T-helper 2 cell treated with Interferon-gamma antibody and Interleukin-4, amounts not matched to agents 5 μg/mL and 100 μg/mL, for 36 hours (primary cell): ENCODE measurements around the gene HDAC11.

Experiments
- DNase-seq: peaks from one replicate; pipeline ENCODE4 v3.0.0; 2021; ENCODE audit warnings: low spot score
- H3K27ac Mint-ChIP-seq: one replicate; pipeline ENCODE4 v1.8.0; 2021; ENCODE audit warnings: mild to moderate bottlenecking, mixed read lengths
- H3K27me3 Mint-ChIP-seq: one replicate; pipeline ENCODE4 v1.8.0; 2021; ENCODE audit warnings: low read depth, mixed read lengths
- H3K36me3 Mint-ChIP-seq: one replicate; pipeline ENCODE4 v1.8.0; 2021; ENCODE audit warnings: low read depth, mixed read lengths
- H3K4me1 Mint-ChIP-seq: one replicate; pipeline ENCODE4 v1.8.0; 2021; ENCODE audit warnings: low read depth, mixed read lengths
- H3K4me3 Mint-ChIP-seq: one replicate; pipeline ENCODE4 v1.8.0; 2022; ENCODE audit warnings: mild to moderate bottlenecking, moderate library complexity, mixed read lengths
- H3K9me3 Mint-ChIP-seq: one replicate; pipeline ENCODE4 v1.8.0; 2021; ENCODE audit warnings: mixed read lengths

HDAC11 gene

DNA sequence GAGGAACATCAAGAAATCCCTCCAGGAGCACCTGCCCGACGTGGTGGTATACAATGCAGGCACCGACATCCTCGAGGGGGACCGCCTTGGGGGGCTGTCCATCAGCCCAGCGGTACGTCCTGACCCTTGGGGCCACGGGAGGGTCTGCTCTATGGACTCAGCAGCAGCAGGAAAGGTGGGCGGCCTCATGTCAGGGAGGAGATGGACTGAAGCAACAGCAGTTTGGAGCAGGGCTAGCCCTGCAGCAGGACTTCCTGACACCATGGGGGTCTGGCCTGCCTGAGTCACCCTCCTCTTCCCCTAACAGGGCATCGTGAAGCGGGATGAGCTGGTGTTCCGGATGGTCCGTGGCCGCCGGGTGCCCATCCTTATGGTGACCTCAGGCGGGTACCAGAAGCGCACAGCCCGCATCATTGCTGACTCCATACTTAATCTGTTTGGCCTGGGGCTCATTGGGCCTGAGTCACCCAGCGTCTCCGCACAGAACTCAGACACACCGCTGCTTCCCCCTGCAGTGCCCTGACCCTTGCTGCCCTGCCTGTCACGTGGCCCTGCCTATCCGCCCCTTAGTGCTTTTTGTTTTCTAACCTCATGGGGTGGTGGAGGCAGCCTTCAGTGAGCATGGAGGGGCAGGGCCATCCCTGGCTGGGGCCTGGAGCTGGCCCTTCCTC, 24.2 kb downstream of the HDAC11 start:
- DNase-seq = no peak
- Mint-ChIP-seq H3K9me3 (no peaks in the 10 kb centered on the region), H3K4me3 (no peak overlapping the region), H3K36me3 (no peaks in the 10 kb centered on the region), H3K4me1 (no peaks in the 10 kb centered on the region), H3K27me3 (no peaks in the 10 kb centered on the region), H3K27ac (no peak overlapping the region)

DNA sequence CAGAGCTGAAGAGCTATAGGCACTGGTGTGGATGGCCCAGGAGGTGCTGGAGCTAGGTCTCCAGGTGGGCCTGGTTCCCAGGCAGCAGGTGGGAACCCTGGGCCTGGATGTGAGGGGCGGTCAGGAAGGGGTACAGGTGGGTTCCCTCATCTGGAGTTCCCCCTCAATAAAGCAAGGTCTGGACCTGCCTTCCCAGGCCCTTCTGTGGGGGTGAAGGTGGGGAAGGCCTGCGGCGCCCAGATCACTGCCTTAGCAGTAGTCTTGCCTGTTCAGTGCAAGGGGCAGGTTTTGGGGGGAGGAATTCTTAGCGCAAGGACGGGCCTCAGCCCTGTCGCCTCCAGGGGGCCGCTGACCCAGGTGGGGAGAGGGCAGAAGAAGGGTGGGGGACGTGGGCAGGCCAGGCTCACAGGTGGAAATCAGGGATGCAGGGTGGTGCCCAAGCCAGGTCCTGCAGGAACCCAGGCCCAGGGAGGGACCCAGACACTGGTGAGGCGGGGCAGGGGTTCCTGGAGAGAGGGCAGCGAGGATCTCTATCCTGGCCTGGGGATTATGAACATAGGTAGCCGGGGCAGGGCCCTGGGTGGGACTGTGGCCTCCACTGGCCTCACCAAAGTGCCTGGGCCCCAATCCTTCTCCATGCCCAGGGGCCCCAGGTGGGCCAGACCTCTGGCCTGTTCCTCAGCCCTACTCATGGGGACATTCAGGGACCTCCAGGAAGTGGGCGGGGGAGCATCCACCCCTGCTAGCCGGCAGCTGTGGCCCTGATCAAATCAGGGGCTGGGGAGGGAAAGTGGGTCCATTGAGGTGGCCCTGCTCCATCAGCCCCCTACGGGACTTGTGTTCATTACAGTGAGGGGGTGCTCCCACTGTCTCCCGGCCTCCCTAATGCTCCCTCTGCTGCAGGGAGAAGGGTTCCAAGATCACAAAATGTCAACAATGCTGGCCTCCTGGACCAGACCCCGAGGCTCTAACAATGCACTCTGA, 25.3 kb downstream of the HDAC11 start:
- no peaks in the 10 kb centered on the region for H3K9me3 Mint-ChIP-seq
- no peak overlapping the region for H3K4me3 Mint-ChIP-seq
- H3K27ac Mint-ChIP-seq = no peak overlapping the region
- H3K36me3 Mint-ChIP-seq = no peaks in the 10 kb centered on the region
- DNase-seq = no peak
- H3K27me3 Mint-ChIP-seq = no peaks in the 10 kb centered on the region
- no peaks in the 10 kb centered on the region for H3K4me1 Mint-ChIP-seq

DNA sequence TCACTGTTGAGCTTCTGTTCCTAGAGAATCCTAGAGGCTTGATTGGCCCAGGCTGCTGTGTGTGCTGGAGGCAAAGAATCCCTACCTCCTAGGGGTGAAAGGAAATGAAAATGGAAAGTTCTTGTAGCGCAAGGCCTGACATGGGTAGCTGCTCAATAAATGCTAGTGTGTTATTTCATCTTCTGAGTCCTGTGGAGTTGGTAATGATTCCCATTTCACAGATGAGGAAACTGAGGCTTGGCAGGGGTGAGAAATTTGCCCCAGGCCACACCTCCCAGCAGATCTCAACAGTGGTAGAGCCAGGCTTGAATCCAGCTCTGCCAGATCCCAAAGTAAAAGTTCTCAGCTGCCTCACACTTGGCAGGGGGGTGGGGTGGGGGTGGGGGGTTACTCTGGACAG, 26.1 kb downstream of the HDAC11 start:
- H3K9me3 Mint-ChIP-seq = no peaks in the 10 kb centered on the region
- no peak for DNase-seq
- no peaks in the 10 kb centered on the region for H3K27me3 Mint-ChIP-seq
- H3K4me3 Mint-ChIP-seq = no peak overlapping the region
- no peaks in the 10 kb centered on the region for H3K4me1 Mint-ChIP-seq
- no peaks in the 10 kb centered on the region for H3K36me3 Mint-ChIP-seq
- no peak overlapping the region for H3K27ac Mint-ChIP-seq

DNA sequence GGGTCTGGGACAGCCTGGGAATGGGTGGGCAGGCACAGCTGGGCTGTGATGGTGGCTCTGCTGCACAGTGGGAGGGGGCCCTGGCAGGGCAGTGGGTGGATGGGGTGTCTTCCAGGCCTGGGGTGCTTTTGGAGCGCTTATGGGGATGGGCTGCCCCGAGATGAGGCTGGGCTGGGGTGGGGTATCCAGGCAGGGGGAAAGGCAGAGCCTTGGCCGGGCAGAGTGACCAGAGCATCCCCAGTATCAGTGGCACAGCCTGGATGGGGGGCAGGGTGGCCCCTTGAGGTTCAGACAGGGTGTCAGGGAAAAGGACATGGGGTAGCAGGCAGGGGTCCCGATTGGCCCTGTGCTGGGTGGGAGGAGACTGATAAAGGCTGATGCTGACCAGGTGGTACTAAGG, 26.6 kb downstream of the HDAC11 start:
- H3K36me3 Mint-ChIP-seq = no peaks in the 10 kb centered on the region
- no peaks in the 10 kb centered on the region for H3K4me1 Mint-ChIP-seq
- DNase-seq = no peak

DNA sequence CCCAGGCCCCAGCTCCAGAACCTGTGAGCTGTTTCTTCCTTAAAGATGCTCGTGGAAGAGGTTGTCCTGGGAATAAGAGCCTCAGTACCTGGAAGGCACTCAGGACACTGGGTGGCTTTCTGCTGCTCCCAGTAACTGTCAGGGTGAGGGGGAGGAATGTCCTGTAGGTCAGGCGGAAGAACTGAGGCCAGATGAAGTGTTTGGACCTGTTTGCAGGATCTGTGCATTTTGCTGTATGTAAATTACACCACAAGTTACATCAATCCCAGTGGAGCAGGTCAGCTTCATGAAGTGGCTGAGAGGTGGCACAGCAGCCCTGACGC, 27.1 kb downstream of the HDAC11 start:
- no peaks in the 10 kb centered on the region for H3K27me3 Mint-ChIP-seq
- no peaks in the 10 kb centered on the region for H3K4me1 Mint-ChIP-seq
- no peak overlapping the region for H3K27ac Mint-ChIP-seq
- no peaks in the 10 kb centered on the region for H3K9me3 Mint-ChIP-seq
- no peak for DNase-seq
- H3K36me3 Mint-ChIP-seq = no peaks in the 10 kb centered on the region
- no peak overlapping the region for H3K4me3 Mint-ChIP-seq

More for the DNA sequence above, 26.6 kb downstream of the HDAC11 start:
- Mint-ChIP-seq H3K27me3 (no peaks in the 10 kb centered on the region), H3K9me3 (no peaks in the 10 kb centered on the region), H3K27ac (no peak overlapping the region), H3K4me3 (no peak overlapping the region)

DNA sequence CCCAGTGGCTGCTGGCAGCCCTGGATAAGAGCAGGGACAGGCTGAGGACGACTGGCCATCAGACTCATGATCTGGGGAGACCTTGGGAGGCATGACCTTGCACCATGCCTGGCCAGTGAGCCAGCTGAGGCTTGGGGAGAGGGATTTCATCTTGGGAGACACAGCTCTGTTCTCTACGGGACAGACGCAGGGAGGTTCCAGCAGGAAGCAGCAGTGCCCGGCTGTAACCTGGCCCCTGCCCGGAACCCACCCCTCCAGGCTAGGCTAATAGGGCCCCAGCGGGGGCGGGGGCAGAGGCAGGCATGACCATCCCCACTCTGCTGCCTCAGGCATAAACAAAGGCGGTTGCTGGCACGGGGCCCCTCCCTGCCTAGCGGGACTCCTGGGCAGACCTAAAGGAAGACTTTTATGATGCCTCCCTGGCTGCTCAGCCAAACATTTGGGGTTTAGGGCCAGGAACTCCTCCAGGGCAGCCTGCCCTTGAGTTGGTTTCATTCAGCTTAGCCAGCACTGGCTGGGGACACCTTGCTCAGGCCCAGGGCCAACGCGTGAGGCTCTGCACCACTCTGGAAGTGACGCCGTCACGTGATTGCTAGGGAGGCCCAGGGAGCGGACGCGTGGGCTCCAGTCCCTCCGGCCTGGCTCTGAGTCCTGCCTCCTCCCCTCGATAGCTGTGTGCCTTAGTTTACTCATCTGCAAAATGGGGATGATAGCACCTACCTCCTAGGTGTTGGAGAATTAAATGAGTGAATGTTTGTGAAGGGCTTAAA, 27.6 kb downstream of the HDAC11 start:
- H3K27ac Mint-ChIP-seq = no peak overlapping the region
- no peaks in the 10 kb centered on the region for H3K4me1 Mint-ChIP-seq
- H3K36me3 Mint-ChIP-seq = no peaks in the 10 kb centered on the region
- H3K27me3 Mint-ChIP-seq = no peaks in the 10 kb centered on the region
- DNase-seq = no peak
- no peaks in the 10 kb centered on the region for H3K9me3 Mint-ChIP-seq
- no peak overlapping the region for H3K4me3 Mint-ChIP-seq

DNA sequence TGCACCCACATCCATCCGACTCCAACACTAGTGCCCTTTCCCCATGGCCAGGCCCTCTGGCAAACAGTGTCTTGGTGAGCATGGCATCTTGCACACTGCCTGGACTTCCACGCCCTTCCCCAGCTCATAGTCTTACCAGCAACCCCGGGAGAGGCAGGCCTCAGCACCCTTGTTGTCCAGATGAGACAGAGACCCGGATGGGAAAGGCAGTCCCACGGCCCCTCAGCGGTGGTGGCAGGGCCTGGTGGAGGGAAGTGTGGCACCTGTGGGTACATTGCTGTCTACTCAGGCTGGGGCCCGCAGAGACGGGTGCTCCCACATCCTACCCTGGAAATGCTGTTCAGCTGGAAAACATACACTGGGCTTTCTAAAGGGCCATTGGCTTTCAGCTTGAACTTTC, 28.4 kb downstream of the HDAC11 start:
- Mint-ChIP-seq H3K36me3 (no peaks in the 10 kb centered on the region), H3K9me3 (no peaks in the 10 kb centered on the region), H3K4me1 (no peaks in the 10 kb centered on the region), H3K4me3 (no peak overlapping the region), H3K27ac (no peak overlapping the region), H3K27me3 (no peaks in the 10 kb centered on the region)
- no peak for DNase-seq

DNA sequence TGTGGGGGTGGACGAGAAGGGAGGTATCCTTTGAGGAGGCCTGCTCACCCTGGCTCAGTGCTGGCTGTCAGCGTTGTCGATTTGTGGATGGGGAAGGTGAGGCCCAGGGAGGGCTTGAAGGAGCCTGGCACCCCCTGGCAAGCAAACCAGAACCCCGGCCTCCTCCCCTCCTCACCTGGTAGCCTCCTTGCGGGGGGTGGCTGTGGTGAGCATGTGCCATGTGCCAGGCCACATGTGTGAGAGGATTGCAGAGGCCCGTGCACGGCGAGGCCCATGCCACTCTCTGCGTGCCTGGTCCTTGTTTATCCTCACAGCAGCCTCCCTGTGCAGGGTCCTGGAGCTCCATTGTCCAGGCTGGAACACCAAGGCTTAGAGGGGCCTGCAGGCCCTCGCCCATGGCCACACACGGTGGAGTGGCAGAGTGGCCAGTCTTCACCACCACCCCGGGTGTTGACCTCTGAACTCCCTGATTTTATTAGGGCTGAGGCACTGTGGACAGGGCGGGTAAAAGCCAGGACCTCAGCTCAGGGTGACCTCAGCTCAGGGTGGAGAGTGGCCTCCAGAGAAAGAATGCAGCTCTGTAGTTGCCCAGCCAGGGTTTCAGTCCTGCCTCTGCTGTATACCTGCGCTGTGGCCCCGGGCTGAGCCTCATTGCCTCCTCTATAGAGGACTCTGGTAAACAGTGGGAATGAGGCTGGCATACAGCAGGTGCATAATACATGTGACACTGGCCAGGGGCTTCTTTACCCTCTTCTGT, 29.1 kb downstream of the HDAC11 start:
- no peaks in the 10 kb centered on the region for H3K9me3 Mint-ChIP-seq
- no peaks in the 10 kb centered on the region for H3K36me3 Mint-ChIP-seq
- no peak overlapping the region for H3K27ac Mint-ChIP-seq

DNA sequence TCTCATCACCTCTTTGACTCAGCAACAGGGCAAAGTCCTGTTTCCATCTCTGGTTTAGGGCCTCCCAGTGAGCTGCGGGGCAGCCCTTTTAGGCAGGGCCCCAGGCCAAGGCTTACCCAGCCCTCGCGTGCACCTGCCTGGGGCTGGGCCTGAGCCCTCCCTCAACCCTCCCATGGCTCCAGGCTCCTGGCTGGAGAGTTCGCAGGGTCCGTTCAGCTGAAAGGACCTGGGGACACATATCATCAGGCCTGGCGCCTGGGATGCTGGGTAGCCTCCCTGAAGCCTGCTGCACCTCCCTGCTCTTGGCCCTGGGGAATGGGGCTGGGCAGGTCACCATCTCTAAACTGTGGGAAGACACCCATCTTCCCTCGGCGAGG, 29.7 kb downstream of the HDAC11 start:
- Mint-ChIP-seq H3K4me3 (no peak overlapping the region), H3K9me3 (no peaks in the 10 kb centered on the region), H3K4me1 (peaks cover 1% of the 10 kb centered on the region), H3K27me3 (no peaks in the 10 kb centered on the region), H3K27ac (no peak overlapping the region), H3K36me3 (no peaks in the 10 kb centered on the region)
- no peak for DNase-seq

More for the DNA sequence above, 29.1 kb downstream of the HDAC11 start:
- no peak overlapping the region for H3K4me3 Mint-ChIP-seq
- no peaks in the 10 kb centered on the region for H3K27me3 Mint-ChIP-seq
- H3K4me1 Mint-ChIP-seq = no peaks in the 10 kb centered on the region
- no peak for DNase-seq

DNA sequence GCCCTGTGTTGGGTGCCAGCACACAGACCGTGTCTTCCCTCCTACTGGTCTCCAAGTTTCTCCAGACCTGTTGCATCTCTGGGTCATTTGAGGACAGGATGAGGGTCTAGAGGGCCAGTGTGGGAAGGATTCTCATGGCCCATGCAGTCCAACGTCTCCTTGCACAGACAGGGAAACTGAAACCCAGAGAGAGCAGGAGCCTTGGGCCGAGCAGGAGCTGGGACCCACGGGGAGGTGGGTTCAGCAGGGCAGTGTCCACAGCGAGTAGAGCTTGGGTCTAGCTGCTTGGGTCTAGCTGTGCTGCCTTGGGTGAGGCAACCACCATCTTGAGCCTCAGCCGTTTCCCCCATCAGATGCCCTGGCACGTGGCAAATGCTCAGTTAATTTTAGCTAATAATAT, 32.3 kb downstream of the HDAC11 start:
- Mint-ChIP-seq H3K4me3 (no peak overlapping the region), H3K36me3 (no peaks in the 10 kb centered on the region), H3K27me3 (no peaks in the 10 kb centered on the region), H3K9me3 (no peaks in the 10 kb centered on the region), H3K27ac (no peak overlapping the region), H3K4me1 (peaks cover 1% of the 10 kb centered on the region)
- DNase-seq = no peak

DNA sequence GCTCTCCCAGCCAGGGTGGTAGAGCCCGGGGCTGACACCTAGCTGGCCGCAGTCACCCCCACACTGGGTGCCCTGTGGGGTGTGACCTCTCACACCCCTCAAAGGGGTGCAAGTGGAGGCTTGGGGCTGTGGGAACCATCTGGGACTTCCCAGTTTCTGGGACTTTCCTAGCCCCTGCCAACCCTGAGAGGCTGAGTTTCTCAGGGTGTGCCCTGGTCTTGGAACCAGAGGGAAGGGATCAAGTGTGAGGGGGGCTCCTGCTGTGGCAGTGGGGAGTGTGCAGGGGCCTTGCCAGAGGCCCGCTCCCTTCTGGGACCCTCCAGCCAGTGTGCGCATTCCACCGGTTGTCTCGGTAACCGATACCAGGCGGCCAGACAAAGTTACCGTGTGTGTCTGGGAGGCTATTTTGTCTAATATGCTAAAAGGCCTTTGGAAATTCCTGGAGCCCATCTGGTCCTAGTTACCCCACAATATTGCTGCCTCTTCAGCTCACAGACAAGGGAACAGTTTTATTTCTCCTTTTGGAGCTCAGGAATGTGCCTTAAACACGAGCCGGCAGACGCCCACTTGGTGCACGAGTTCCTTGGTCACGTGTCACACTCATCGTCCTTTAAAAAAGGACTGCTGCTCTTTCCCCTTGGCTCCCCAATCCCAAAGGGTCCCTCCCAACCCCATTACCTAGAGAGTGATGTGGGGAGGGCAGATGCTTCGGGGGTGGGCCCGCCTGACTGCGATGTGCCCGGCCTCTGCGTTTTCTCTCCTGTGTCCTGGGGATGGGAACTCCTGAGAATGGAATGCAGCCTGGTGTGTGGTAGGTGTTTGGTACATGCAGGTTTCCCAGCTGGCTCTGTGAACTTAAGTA, 33.2 kb downstream of the HDAC11 start:
- H3K27ac Mint-ChIP-seq = no peak overlapping the region
- no peaks in the 10 kb centered on the region for H3K36me3 Mint-ChIP-seq
- no peaks in the 10 kb centered on the region for H3K9me3 Mint-ChIP-seq
- no peak overlapping the region for H3K4me3 Mint-ChIP-seq
- no peak for DNase-seq
- peaks cover 1% of the 10 kb centered on the region for H3K4me1 Mint-ChIP-seq
- no peaks in the 10 kb centered on the region for H3K27me3 Mint-ChIP-seq

DNA sequence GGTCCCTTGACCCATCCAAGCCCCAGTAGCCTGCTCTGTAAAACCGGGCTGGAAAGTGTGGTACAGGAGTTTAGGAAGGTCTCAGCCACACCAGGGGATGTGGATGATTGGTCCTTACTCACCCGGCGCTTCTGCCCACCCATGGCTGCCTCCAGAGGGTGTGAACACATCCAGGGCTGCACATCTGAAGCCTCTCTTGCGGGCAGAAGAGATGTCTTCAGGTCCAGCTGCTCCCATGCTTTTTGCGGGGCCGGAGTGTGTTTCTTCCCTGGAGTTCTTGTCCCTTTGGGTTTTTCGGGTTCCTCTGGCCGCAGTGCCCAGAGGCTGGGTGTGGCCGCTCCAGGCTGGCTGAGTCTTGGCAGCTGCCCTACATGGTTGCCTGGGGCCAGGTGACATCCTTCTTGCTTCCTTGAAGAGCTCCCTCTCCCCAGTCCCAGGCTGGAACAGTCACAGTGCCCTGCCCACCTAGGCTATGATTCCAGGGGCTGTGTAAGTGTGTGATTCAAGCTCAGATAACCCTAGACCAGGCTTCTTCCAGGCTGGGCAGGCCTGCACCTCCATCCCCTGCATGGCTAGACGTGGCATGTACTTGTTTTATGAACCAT, 33.9 kb downstream of the HDAC11 start:
- Mint-ChIP-seq H3K27me3 (no peaks in the 10 kb centered on the region), H3K4me1 (peaks cover 1% of the 10 kb centered on the region), H3K27ac (no peak overlapping the region), H3K36me3 (no peaks in the 10 kb centered on the region), H3K9me3 (no peaks in the 10 kb centered on the region), H3K4me3 (no peak overlapping the region)
- no peak for DNase-seq
